ENCODE data around the gene COG2.

COG2 gene

GRCh38 chr1:230739564-230740290 lies 97.4 kb downstream of the COG2 start:
- Histone ChIP-seq H2AK5ac (ENCODE audit: low read depth, low read length) (no peak overlapping the region), H4K91ac (ENCODE audit: low read depth, low read length, poor library complexity) (no peak overlapping the region), H2BK5ac (ENCODE audit: low read length) (no peak overlapping the region), H3K4me2 (ENCODE audit: insufficient read depth, low read length, poor library complexity, severe bottlenecking) (no peak overlapping the region), H3K27me3 (ENCODE audit: control insufficient read depth in 3 of 3, insufficient read depth in 3 of 3, low read depth in 1 of 3, low read length in 3 of 3) (peaks cover 0 to 8% (median 0%) of the 10 kb centered on the region in 3 experiments), H3K4me3 (ENCODE audit: low read length in 2 of 2) (no peak overlapping the region), H3K14ac (ENCODE audit: low read length) (no peak overlapping the region), H2BK12ac (ENCODE audit: low read length) (no peak overlapping the region), H2AFZ (ENCODE audit: low read length) (no peak overlapping the region), H3K18ac (ENCODE audit: low read length) (no peak overlapping the region), H2BK15ac (ENCODE audit: low read length) (no peak overlapping the region), H3K27ac (replicated peaks; ENCODE audit: low read length) (no peak overlapping the region), H3K4me1 (ENCODE audit: control insufficient read depth in 2 of 2, insufficient read depth in 1 of 2, low read depth in 1 of 2, low read length in 2 of 2) (no peaks in the 10 kb centered on the region), H3K9ac (ENCODE audit: low read depth, low read length, poor library complexity) (no peak overlapping the region), H2BK120ac (ENCODE audit: low read depth, low read length) (no peak overlapping the region), H4K8ac (ENCODE audit: low read depth, low read length) (no peak overlapping the region), H3K36me3 (replicated peaks in 1 of 2; ENCODE audit: control insufficient read depth in 2 of 2, insufficient read depth in 2 of 2, low read length in 2 of 2) (no peaks in the 10 kb centered on the region), H3K9me3 (replicated peaks in 1 of 2; ENCODE audit: control insufficient read depth in 2 of 2, insufficient read depth in 1 of 2, low read depth in 1 of 2, low read length in 2 of 2) (peaks cover 0 to 2% of the 10 kb centered on the region in 2 donors), H3K79me1 (ENCODE audit: low read depth, low read length) (no peaks in the 10 kb centered on the region), H3K4ac (ENCODE audit: low read length) (no peak overlapping the region), H3K23ac (ENCODE audit: low read depth, low read length, poor library complexity) (no peak overlapping the region)
- no CpG with 5 or more reads among the region's 12 CpGs for WGBS, 2 donors (ENCODE audit: extremely low coverage in 2 of 2, insufficient read length in 2 of 2, insufficient replicate concordance in 1 of 2)
- no peak for DNase-seq (ENCODE audit: low spot score)

All from neuronal stem cell (in vitro differentiated cells).